ENCODE results near the gene CXCR1.

CXCR1 gene

DNA sequence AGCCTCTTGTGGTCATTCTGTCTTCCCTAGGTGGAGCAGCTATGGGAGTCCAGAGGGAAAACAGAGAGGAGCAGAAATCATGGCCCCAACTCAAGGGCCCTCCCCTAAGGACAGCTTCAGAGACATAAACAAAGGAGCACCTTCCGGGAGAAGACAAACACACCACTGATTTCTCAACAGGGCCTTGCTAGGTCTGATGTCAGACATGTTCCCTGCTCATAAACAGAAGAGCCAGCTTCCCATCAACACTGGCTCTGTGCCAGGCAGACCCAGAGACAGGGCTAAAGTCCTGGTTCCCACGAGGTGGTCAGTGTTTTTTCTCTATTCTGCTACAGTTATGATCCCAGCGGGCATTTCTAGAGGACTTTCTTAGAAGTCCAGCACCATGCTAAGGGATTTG, 21.6 kb downstream of the CXCR1 start:
- Histone ChIP-seq H3K36me3 (ENCODE audit: control insufficient read depth in 5 of 5, insufficient read depth in 5 of 5, low read length in 5 of 5) (no peaks in the 10 kb centered on the region), H3K9me3 (ENCODE audit: control insufficient read depth in 5 of 5, low read length in 5 of 5) (no peaks in the 10 kb centered on the region), H3K4me1 (ENCODE audit: control insufficient read depth in 5 of 5, insufficient read depth in 5 of 5, low read length in 5 of 5) (peaks cover 0 to 6% (median 6%) of the 10 kb centered on the region in 5 donors), H3K4me3 (ENCODE audit: low read depth in 1 of 5, low read length in 5 of 5) (no peak overlapping the region), H3K27ac (ENCODE audit: low read depth, low read length) (no peak overlapping the region), H3K9ac (ENCODE audit: low read length in 5 of 5) (no peak overlapping the region), H3K27me3 (ENCODE audit: control insufficient read depth in 5 of 5, insufficient read depth in 4 of 5, low read length in 5 of 5) (no peaks in the 10 kb centered on the region)

DNA sequence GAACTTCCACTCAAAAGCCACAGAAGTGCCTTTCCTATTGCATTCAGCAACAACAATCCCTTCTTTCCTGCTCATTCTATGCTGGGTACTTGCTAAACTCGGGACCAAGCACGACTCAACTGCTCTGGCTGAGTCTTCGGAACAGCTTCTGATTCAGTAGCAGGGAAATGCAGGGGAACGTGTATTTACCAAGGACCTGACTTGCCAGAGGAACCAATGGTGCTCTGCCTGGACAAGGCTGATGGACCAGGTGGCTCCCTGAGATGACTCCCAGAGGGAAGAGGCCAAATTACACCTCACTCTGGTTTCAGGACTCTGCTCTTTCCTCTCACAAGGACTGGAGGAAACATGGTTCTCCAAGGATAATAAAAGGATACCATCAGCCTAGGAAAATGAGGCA, 28.7 kb downstream of the CXCR1 start:
- H3K9me3 ChIP-seq (ENCODE audit: control insufficient read depth in 5 of 5, low read length in 5 of 5): no peaks in the 10 kb centered on the region
- H3K36me3 ChIP-seq (ENCODE audit: control insufficient read depth in 5 of 5, insufficient read depth in 5 of 5, low read length in 5 of 5): peaks cover 0 to 4% (median 0%) of the 10 kb centered on the region in 5 donors
- H3K4me3 ChIP-seq (ENCODE audit: low read depth in 1 of 5, low read length in 5 of 5): no peak overlapping the region
- H3K27ac ChIP-seq (ENCODE audit: low read depth, low read length): no peak overlapping the region
- no peak overlapping the region for H3K9ac ChIP-seq (ENCODE audit: low read length in 5 of 5)
- H3K27me3 ChIP-seq (ENCODE audit: control insufficient read depth in 5 of 5, insufficient read depth in 4 of 5, low read length in 5 of 5): peaks cover 0 to 9% (median 4%) of the 10 kb centered on the region in 5 donors
- no peaks in the 10 kb centered on the region for H3K4me1 ChIP-seq (ENCODE audit: control insufficient read depth in 5 of 5, insufficient read depth in 5 of 5, low read length in 5 of 5)

DNA sequence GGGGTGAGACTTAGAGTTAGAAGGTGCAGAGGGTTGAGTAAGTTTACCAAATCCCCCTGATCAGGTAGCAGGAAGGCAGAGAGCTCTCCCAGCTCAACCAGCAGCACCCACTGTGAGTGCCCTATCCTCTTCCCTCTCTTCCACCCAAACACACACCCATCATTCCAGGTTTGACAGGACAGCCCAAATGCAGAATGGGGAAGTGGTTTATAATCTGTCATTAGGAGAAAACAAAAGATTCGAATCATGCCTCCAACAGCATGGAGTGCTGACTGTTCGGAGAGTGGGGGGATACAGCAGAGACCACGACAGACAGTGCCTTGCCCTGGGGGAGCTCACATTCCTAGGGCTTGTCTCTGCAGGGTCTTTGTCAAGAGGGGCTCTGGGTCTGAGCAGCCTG, 29.2 kb downstream of the CXCR1 start:
- Histone ChIP-seq H3K4me1 (ENCODE audit: control insufficient read depth in 5 of 5, insufficient read depth in 5 of 5, low read length in 5 of 5) (no peaks in the 10 kb centered on the region), H3K4me3 (ENCODE audit: low read depth in 1 of 5, low read length in 5 of 5) (no peak overlapping the region), H3K27ac (ENCODE audit: low read depth, low read length) (no peak overlapping the region), H3K36me3 (ENCODE audit: control insufficient read depth in 5 of 5, insufficient read depth in 5 of 5, low read length in 5 of 5) (peaks cover 0 to 4% (median 0%) of the 10 kb centered on the region in 5 donors), H3K9ac (ENCODE audit: low read length in 5 of 5) (no peak overlapping the region), H3K27me3 (ENCODE audit: control insufficient read depth in 5 of 5, insufficient read depth in 4 of 5, low read length in 5 of 5) (peaks cover 0 to 9% (median 4%) of the 10 kb centered on the region in 5 donors), H3K9me3 (ENCODE audit: control insufficient read depth in 5 of 5, low read length in 5 of 5) (no peaks in the 10 kb centered on the region)

DNA sequence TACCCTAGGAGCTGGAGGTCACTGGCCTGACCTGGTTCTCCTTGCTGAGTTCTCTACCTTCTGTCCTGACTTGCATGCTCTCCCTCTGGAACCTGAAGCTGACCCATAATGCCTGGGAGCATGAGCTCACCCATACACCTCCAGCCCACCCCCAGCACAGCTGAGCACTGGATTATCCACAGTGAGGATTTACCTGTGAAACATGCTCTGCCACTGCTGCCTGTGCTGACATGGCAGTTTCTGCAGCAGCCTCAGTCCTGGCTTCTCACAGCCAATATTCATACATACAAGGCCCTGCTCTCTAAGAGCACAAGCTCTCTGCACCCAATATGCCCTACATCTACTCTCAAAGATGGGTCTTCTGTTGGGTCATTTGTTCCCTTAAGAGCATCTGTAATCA, 35.9 kb downstream of the CXCR1 start:
- no peak overlapping the region for H3K4me3 ChIP-seq (ENCODE audit: low read depth in 1 of 5, low read length in 5 of 5)
- no peaks in the 10 kb centered on the region for H3K9me3 ChIP-seq (ENCODE audit: control insufficient read depth in 5 of 5, low read length in 5 of 5)
- H3K27ac ChIP-seq (ENCODE audit: low read depth, low read length): no peak overlapping the region
- no peaks in the 10 kb centered on the region for H3K27me3 ChIP-seq (ENCODE audit: control insufficient read depth in 5 of 5, insufficient read depth in 4 of 5, low read length in 5 of 5)
- H3K36me3 ChIP-seq (ENCODE audit: control insufficient read depth in 5 of 5, insufficient read depth in 5 of 5, low read length in 5 of 5): peaks cover 0 to 4% (median 0%) of the 10 kb centered on the region in 5 donors
- no peak overlapping the region for H3K9ac ChIP-seq (ENCODE audit: low read length in 5 of 5)
- peaks cover 0 to 16% (median 8%) of the 10 kb centered on the region in 5 donors for H3K4me1 ChIP-seq (ENCODE audit: control insufficient read depth in 5 of 5, insufficient read depth in 5 of 5, low read length in 5 of 5)

DNA sequence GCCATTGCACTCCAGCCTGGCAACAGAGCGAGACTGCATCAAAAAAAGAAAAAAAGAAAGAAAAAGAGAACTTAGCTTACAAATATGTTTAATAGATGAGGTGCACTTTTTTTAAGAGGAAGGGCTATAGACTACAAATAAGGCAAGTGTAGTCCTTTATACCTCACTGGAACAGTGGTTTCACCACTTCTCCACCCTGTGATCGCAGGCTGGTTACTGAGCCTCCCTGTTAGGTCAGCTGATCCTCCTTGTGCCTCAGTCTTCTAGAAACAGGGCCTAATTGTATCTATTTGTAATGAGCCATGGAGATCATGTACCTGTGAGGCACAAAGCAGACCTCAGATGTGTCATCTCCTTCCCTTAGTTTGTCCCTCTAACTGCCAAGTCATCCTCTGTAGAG, 36.4 kb downstream of the CXCR1 start:
- Histone ChIP-seq H3K4me1 (ENCODE audit: control insufficient read depth in 5 of 5, insufficient read depth in 5 of 5, low read length in 5 of 5) (peaks cover 0 to 20% (median 12%) of the 10 kb centered on the region in 5 donors), H3K27me3 (ENCODE audit: control insufficient read depth in 5 of 5, insufficient read depth in 4 of 5, low read length in 5 of 5) (no peaks in the 10 kb centered on the region), H3K4me3 (ENCODE audit: low read depth in 1 of 5, low read length in 5 of 5) (no peak overlapping the region), H3K9me3 (ENCODE audit: control insufficient read depth in 5 of 5, low read length in 5 of 5) (no peaks in the 10 kb centered on the region), H3K27ac (ENCODE audit: low read depth, low read length) (no peak overlapping the region), H3K9ac (ENCODE audit: low read length in 5 of 5) (no peak overlapping the region), H3K36me3 (ENCODE audit: control insufficient read depth in 5 of 5, insufficient read depth in 5 of 5, low read length in 5 of 5) (peaks cover 0 to 4% (median 0%) of the 10 kb centered on the region in 5 donors)

DNA sequence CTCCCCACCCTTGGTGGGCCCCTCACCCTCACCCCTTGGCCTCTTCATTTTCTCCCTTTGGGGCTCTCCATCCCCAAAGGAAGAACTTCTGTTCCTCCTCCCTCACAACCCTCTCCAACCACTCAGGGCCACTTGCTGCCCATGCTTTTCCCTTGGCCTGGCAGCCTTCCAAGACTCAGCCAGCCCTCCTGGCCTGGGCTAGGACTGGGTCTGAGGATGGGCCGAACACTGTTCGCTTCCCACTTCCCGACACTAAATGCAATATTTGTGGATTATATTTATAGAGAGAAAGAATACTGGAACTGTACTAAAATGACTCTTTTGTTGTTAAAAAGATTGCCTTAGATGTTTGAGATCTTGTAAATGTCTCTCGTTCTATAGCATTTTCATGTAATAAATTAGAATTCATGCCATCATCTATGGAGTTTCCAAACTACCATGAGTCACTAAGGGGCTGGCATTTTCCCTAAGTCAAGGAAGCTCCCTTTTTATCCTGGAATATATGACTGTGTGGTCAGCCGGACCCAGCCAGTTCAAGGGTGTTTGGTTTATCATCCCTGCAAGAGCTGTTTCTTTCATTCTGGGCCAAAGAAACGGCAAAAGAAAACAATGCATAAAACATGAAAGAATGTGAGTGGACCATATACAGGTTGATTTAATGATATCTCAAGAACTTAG, 37.2 kb downstream of the CXCR1 start:
- H3K36me3 ChIP-seq (ENCODE audit: control insufficient read depth in 5 of 5, insufficient read depth in 5 of 5, low read length in 5 of 5): no peaks in the 10 kb centered on the region
- no peak overlapping the region for H3K4me3 ChIP-seq (ENCODE audit: low read depth in 1 of 5, low read length in 5 of 5)
- H3K27me3 ChIP-seq (ENCODE audit: control insufficient read depth in 5 of 5, insufficient read depth in 4 of 5, low read length in 5 of 5): no peaks in the 10 kb centered on the region
- peaks cover 0 to 28% (median 20%) of the 10 kb centered on the region in 5 donors for H3K4me1 ChIP-seq (ENCODE audit: control insufficient read depth in 5 of 5, insufficient read depth in 5 of 5, low read length in 5 of 5)
- no peak overlapping the region for H3K9ac ChIP-seq (ENCODE audit: low read length in 5 of 5)
- no peaks in the 10 kb centered on the region for H3K9me3 ChIP-seq (ENCODE audit: control insufficient read depth in 5 of 5, low read length in 5 of 5)
- no peak overlapping the region for H3K27ac ChIP-seq (ENCODE audit: low read depth, low read length)

DNA sequence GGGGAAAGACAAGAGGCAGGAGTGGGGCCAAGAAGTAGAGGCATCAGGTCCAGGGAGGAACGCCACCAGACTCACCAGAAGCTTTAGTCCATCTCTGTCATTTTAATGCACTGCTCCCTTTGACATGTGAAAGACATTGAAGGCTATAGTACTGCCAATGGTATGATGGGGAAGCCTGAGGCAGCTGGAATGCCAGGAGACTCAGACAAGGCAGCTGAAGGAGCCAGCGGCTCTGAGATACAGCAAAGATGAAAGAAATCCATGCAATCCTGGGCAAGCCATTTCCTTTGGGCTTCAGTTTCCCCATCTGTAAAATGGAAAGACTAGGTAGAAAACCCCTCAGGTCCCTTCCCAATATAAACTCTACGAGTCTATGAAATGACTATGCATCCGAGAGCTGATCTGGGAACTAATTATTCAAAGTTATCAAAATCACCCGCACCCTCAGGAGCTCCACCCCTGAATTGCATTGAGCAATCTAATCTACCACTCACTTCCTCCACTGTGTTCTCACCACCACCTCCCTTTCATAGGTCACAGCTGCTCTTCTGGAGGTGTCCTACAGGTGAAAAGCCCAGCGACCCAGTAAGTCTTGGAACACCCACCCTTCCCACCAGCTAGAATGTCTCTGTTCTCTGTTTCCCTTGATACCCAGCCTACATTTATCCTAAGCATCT, 37.8 kb downstream of the CXCR1 start:
- Histone ChIP-seq H3K4me1 (ENCODE audit: control insufficient read depth in 5 of 5, insufficient read depth in 5 of 5, low read length in 5 of 5) (peaks cover 0 to 30% (median 23%) of the 10 kb centered on the region in 5 donors), H3K4me3 (ENCODE audit: low read depth in 1 of 5, low read length in 5 of 5) (no peak overlapping the region), H3K27ac (ENCODE audit: low read depth, low read length) (no peak overlapping the region), H3K27me3 (ENCODE audit: control insufficient read depth in 5 of 5, insufficient read depth in 4 of 5, low read length in 5 of 5) (no peaks in the 10 kb centered on the region), H3K36me3 (ENCODE audit: control insufficient read depth in 5 of 5, insufficient read depth in 5 of 5, low read length in 5 of 5) (no peaks in the 10 kb centered on the region), H3K9me3 (ENCODE audit: control insufficient read depth in 5 of 5, low read length in 5 of 5) (no peaks in the 10 kb centered on the region), H3K9ac (ENCODE audit: low read length in 5 of 5) (no peak overlapping the region)

DNA sequence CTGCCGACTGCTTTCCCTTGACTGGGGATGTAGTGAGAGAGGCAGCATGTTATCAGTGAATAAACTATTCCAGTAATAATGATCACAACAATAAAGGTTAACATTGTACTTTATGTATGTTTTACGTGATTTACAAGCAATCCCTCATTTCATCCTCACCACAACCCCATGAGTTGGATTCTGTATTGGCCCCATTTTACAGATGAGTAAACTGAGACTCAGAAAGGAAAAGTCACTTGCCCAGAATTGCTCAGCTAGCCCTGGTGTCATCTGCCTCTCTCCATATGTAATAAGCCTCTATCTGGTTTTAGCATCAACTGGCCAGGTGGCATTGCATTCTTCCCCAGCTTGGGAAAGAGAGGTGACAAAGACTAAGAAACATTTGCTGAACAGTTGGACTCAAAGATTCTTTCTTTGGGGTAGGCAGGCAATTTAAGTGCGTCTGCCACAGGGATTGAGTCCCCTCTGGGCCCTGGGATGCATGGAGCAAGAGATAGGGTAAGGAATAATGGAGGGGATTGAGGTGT, 38.8 kb downstream of the CXCR1 start:
- no peaks in the 10 kb centered on the region for H3K36me3 ChIP-seq (ENCODE audit: control insufficient read depth in 5 of 5, insufficient read depth in 5 of 5, low read length in 5 of 5)
- H3K4me1 ChIP-seq (ENCODE audit: control insufficient read depth in 5 of 5, insufficient read depth in 5 of 5, low read length in 5 of 5): peaks cover 0 to 30% (median 23%) of the 10 kb centered on the region in 5 donors
- H3K9me3 ChIP-seq (ENCODE audit: control insufficient read depth in 5 of 5, low read length in 5 of 5): no peaks in the 10 kb centered on the region
- H3K27ac ChIP-seq (ENCODE audit: low read depth, low read length): no peak overlapping the region
- H3K4me3 ChIP-seq (ENCODE audit: low read depth in 1 of 5, low read length in 5 of 5): no peak overlapping the region
- no peak overlapping the region for H3K9ac ChIP-seq (ENCODE audit: low read length in 5 of 5)
- no peaks in the 10 kb centered on the region for H3K27me3 ChIP-seq (ENCODE audit: control insufficient read depth in 5 of 5, insufficient read depth in 4 of 5, low read length in 5 of 5)

DNA sequence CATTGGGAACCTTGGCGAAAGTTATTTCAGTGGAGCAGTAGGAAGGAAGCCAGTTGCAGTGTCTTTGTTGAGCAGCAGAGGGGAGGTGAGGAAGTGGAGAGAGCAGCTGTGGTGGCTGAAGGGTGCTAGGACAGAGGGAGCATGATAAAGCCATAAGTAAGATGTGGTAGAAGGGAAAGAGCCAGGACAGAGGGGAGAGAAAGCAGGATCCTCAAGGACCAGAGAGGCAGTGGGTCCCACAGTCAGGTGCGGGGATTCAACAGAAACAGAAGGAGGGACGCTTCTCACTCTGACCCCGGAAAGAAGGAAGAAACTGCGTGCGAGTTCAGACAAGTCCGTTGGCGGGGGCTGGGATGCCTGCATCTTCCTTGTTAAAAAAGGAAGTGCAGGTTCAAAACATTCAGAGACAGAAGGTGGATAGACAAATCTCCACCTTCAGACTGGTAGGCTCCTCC, 41.1 kb downstream of the CXCR1 start, which contains the start of gene CXCR2:
Gene CXCR2 (plus strand): TSS at position 403 of the 455 bp plus-strand sequence. CDS start 8,774 bp downstream, outside the sequence.
- Histone ChIP-seq H3K9me3 (ENCODE audit: control insufficient read depth in 5 of 5, low read length in 5 of 5) (peaks cover 0 to 14% (median 10%) of the 10 kb centered on the region in 5 donors), H3K9ac (ENCODE audit: low read length in 5 of 5) (peak within 1 kb of the TSS in 2 of 5 donors; percentile 37 to 52), H3K36me3 (ENCODE audit: control insufficient read depth in 5 of 5, insufficient read depth in 5 of 5, low read length in 5 of 5) (no peaks in the 10 kb centered on the region), H3K27ac (ENCODE audit: low read depth, low read length) (no peak within 1 kb of the TSS), H3K4me1 (ENCODE audit: control insufficient read depth in 5 of 5, insufficient read depth in 5 of 5, low read length in 5 of 5) (peaks cover 0 to 30% (median 23%) of the 10 kb centered on the region in 5 donors), H3K4me3 (ENCODE audit: low read depth in 1 of 5, low read length in 5 of 5) (peak within 1 kb of the TSS in 4 of 5 donors; percentile 16 to 51 (median 34)), H3K27me3 (ENCODE audit: control insufficient read depth in 5 of 5, insufficient read depth in 4 of 5, low read length in 5 of 5) (no peaks in the 10 kb centered on the region)

DNA sequence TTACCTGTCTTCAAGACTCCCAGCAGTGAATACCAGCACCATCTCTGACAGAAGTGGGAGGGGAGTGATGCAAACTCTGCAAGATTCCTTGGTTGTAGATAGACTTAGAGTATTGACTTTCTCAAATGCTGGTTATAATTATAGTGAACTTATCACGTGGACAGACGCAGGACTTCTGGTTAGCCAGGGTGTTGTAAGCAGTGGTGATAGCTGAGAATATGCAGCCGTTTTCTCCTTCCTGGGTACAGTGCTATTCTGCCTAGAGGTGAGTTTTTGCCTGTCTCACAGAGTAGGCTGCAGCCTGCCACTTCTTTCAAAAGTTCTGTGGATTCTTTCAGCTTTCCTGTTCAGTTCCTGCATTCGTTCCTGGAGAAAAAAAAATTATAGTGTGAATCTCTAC, 41.7 kb downstream of the CXCR1 start:
- H3K9ac ChIP-seq (ENCODE audit: low read length in 5 of 5): peak overlapping the region in 1 of 5 donors; percentile 11
- peaks cover 0 to 30% (median 23%) of the 10 kb centered on the region in 5 donors for H3K4me1 ChIP-seq (ENCODE audit: control insufficient read depth in 5 of 5, insufficient read depth in 5 of 5, low read length in 5 of 5)
- H3K4me3 ChIP-seq (ENCODE audit: low read depth in 1 of 5, low read length in 5 of 5): peak overlapping the region in 3 of 5 donors; percentile 16 to 51 (median 22)
- H3K27me3 ChIP-seq (ENCODE audit: control insufficient read depth in 5 of 5, insufficient read depth in 4 of 5, low read length in 5 of 5): no peaks in the 10 kb centered on the region
- no peaks in the 10 kb centered on the region for H3K36me3 ChIP-seq (ENCODE audit: control insufficient read depth in 5 of 5, insufficient read depth in 5 of 5, low read length in 5 of 5)
- H3K27ac ChIP-seq (ENCODE audit: low read depth, low read length): no peak overlapping the region
- peaks cover 0 to 14% (median 10%) of the 10 kb centered on the region in 5 donors for H3K9me3 ChIP-seq (ENCODE audit: control insufficient read depth in 5 of 5, low read length in 5 of 5)
